ENCODE measurements around the gene SLC30A2. TPM values are rescaled to one million over a fixed set of nuclear protein-coding genes. Genes with fewer than 3 reads are reported as not detected.
A peak's percentile ranks its signal among the peaks of the same experiment; 100 is the strongest.

The SLC30A2 gene
- total and polyA plus RNA-seq, 9 of the 15 experiments (the other 6 are each of a cell fraction or from before 2014, with no cell fraction given) = 0.01 to 0.18 (median 0.06) TPM; not detected in 3

GRCh38 chr1:26070296-26070962 is 24.5 kb upstream of the SLC30A2 start (continued):
- TF ChIP-seq FOXJ3 (CRISPR knock-in tag; IDR thresholded peaks at IDR 0.05) = no peak
- no peak for TF ChIP-seq ASH1L (IDR thresholded peaks at IDR 0.05; ENCODE audit: borderline replicate concordance, low read depth, partially characterized antibody)
- no peak for TF ChIP-seq RERE (CRISPR knock-in tag; IDR thresholded peaks at IDR 0.05; ENCODE audit: borderline replicate concordance)
- no peak for TF ChIP-seq ZBTB49 (CRISPR knock-in tag; IDR thresholded peaks at IDR 0.05; ENCODE audit: borderline replicate concordance)
- TF ChIP-seq TAF1 (IDR thresholded peaks at IDR 0.05; ENCODE audit: control insufficient read depth, extremely low read depth, insufficient read depth, low read length, severe bottlenecking) = peak; percentile 47
- no peak for TF ChIP-seq CBX1 (IDR thresholded peaks at IDR 0.05; ENCODE audit: low read depth)
- TF ChIP-seq MIER1 (IDR thresholded peaks at IDR 0.05; ENCODE audit: low read depth) = 0 out of 2 replicates have a peak, but pooled peaks have one; percentile 27
- TF ChIP-seq ZBTB12 (CRISPR knock-in tag; IDR thresholded peaks at IDR 0.05) = no peak; the same call in 1 of the 2 replicates
- no peak for TF ChIP-seq SIRT6 (IDR thresholded peaks at IDR 0.05; ENCODE audit: low read depth, low read length)
- no peak for TF ChIP-seq TFAM (CRISPR knock-in tag; conservative IDR thresholded peaks at IDR 0.05)
- TF ChIP-seq KAT8 (IDR thresholded peaks at IDR 0.05; ENCODE audit: low read depth) = no peak
- no peak for TF ChIP-seq RFX1 (IDR thresholded peaks at IDR 0.05)
- TF ChIP-seq ILF3 (IDR thresholded peaks at IDR 0.05; ENCODE audit: borderline replicate concordance) = no peak
- TF ChIP-seq ATF7 (IDR thresholded peaks at IDR 0.05) = peak; percentile 98
- 0 out of 4 replicates have a peak, but pooled peaks of 1 of the 2 experiments have one; percentile 63 for TF ChIP-seq UBTF (IDR thresholded peaks at IDR 0.05; ENCODE audit: borderline replicate concordance in 1 of 2, low read depth in 2 of 2, low read length in 2 of 2)
